Smooth muscle cell (in vitro differentiated cells): ENCODE data around the gene RASD1. TPM values are rescaled to one million over a fixed set of nuclear protein-coding genes. Genes with fewer than 3 reads are reported as not detected.

Experiments
- DNase-seq: peaks from one replicate; lab custom pipeline; 2025; ENCODE audit not compliant: unreplicated experiment; lab: John Stamatoyannopoulos, UW
- H2AFZ ChIP-seq: fragments of 200-600 bp; sonication (generic); 2 replicates; pipeline ENCODE4 v1.6.0; 2016; ENCODE audit warnings: antibody characterized with exemption, low read depth, mild to moderate bottlenecking
- H3F3A ChIP-seq: fragments of 200-600 bp; sonication (generic); 2 replicates; pipeline ENCODE4 v1.6.0; 2017; ENCODE audit warnings: antibody characterized with exemption, low read depth
- H3K27ac ChIP-seq: fragments of 200-600 bp; sonication (generic); 2 replicates; pipeline ENCODE4 v1.5.1; 2016; ENCODE audit warnings: low read depth, mild to moderate bottlenecking
- H3K27me3 ChIP-seq: fragments of 200-600 bp; sonication (generic); 2 replicates; pipeline ENCODE4 v1.6.1; 2016; ENCODE audit warnings: low read depth, mild to moderate bottlenecking
- H3K36me3 ChIP-seq: fragments of 200-600 bp; sonication (generic); 2 replicates; pipeline ENCODE4 v1.5.1; 2016; ENCODE audit warnings: low read depth
- H3K4me1 ChIP-seq: fragments of 200-600 bp; sonication (generic); 2 replicates; pipeline ENCODE4 v1.5.1; 2016; ENCODE audit warnings: low read depth
- H3K4me2 ChIP-seq: fragments of 200-600 bp; sonication (generic); 2 replicates; pipeline ENCODE4 v1.6.0; 2016; ENCODE audit warnings: mild to moderate bottlenecking
- H3K4me3 ChIP-seq: fragments of 200-600 bp; sonication (generic); 2 replicates; pipeline ENCODE4 v1.5.1; 2016; ENCODE audit warnings: mild to moderate bottlenecking
- H3K79me2 ChIP-seq: fragments of 200-600 bp; sonication (generic); 2 replicates; pipeline ENCODE4 v1.6.0; 2016; ENCODE audit warnings: low read depth, mild to moderate bottlenecking
- H3K9ac ChIP-seq: fragments of 200-600 bp; sonication (generic); 2 replicates; pipeline ENCODE4 v1.6.0; 2016; ENCODE audit warnings: low read depth
- H3K9me3 ChIP-seq: fragments of 200-600 bp; sonication (generic); replicated peaks from 2 replicates; pipeline ENCODE4 v1.5.1; 2016; ENCODE audit warnings: low read depth
- H4K20me1 ChIP-seq: fragments of 200-600 bp; sonication (generic); 2 replicates; pipeline ENCODE4 v1.6.0; 2016; ENCODE audit warnings: low read depth
- WGBS: methylation state at CpG from one replicate; pipeline ENCODE4 v1.1.7; 2016; ENCODE audit warnings: low lambda C conversion rate; 5-methylcytosine and 5-hydroxymethylcytosine counted together
- polyA plus RNA-seq: library from polyadenylated mRNA; unstranded; fragments of >200 nt; fragmentation: Nextera tagmentation; extraction: Ambion mirVana; gene quantifications from 2 replicates; pipeline ENCODE4 v1.2.1, GENCODE V29; 2016
- total RNA-seq: library from RNA; depleted of rRNA; stranded (reverse); fragments of >200 nt; gene quantifications from 2 replicates; pipeline ENCODE4 v1.2.3, GENCODE V29; 2014
- TF ChIP-seq, protein P1 (sequence below): fragments of 200-600 bp; sonication (generic); IDR thresholded peaks from 2 replicates; pipeline ENCODE4 v1.5.1; 2017; ENCODE audit warnings: borderline replicate concordance, mild to moderate bottlenecking, antibody characterized with exemption; ENCODE audit not compliant: insufficient read depth, poor library complexity, severe bottlenecking

Gene RASD1
- total and polyA plus RNA-seq, 2 experiments from 2014 or later, result 5.0 to 5.7 TPM

DNA sequence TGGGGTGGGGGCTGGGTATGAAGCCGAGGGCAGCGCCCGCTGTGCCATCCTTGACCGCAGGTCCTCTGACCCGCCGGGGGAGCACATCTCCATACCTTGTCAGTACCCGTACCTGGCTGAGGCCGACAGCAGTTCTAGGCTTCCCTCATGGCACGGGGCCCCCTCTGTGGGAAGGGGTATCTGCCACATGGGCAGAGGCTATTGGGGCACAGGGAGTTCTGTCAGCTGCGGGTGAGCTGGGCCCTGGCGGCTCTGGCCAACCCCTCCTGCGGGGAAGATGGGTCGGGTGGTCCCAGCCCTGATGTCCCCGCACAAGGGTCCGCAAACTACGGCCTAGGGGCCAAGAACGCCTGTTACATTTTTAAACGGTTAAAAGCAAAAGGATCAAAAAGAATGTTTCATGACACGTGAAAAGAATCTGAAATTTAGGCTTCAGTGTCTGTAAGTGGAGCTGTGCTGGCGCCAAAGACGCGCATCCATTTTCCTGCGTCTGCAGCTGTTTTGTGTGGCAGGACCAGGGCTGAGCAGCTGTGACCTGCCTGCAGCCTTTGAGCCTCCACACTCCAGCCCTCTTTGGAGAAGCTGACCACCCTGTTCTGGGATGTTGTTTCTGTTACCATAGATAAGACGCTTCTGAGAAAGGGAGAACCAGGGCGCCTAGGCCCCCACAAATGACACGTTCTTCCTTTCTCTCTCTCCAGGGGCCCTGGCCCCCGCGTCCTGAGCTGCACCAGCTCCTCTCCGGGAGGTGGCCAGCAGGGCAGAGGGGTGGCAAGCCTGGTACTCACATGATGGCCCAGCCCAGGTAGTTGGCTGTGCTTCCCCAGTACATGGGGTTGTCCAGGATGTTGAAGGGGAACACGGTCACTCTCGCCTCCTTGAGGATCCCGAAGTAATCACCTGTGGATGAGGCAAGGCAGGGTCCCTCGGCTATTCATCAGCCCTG is 12.7 kb upstream of the RASD1 start:
- no peak for DNase-seq
- no peaks in the 10 kb centered on the region for H3K79me2 ChIP-seq
- no peaks in the 10 kb centered on the region for H3K36me3 ChIP-seq
- H3K9ac ChIP-seq, result no peak overlapping the region
- TF ChIP-seq, protein P1, sequence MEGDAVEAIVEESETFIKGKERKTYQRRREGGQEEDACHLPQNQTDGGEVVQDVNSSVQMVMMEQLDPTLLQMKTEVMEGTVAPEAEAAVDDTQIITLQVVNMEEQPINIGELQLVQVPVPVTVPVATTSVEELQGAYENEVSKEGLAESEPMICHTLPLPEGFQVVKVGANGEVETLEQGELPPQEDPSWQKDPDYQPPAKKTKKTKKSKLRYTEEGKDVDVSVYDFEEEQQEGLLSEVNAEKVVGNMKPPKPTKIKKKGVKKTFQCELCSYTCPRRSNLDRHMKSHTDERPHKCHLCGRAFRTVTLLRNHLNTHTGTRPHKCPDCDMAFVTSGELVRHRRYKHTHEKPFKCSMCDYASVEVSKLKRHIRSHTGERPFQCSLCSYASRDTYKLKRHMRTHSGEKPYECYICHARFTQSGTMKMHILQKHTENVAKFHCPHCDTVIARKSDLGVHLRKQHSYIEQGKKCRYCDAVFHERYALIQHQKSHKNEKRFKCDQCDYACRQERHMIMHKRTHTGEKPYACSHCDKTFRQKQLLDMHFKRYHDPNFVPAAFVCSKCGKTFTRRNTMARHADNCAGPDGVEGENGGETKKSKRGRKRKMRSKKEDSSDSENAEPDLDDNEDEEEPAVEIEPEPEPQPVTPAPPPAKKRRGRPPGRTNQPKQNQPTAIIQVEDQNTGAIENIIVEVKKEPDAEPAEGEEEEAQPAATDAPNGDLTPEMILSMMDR, result no peak
- no peaks in the 10 kb centered on the region for H3K27me3 ChIP-seq
- H3K4me2 ChIP-seq, result no peak overlapping the region
- no peak overlapping the region for H2AFZ ChIP-seq
- 94% methylated on average over 33 of the region's 33 CpGs for WGBS
- peaks cover 16% of the 10 kb centered on the region for H4K20me1 ChIP-seq
- H3K9me3 ChIP-seq, result no peaks in the 10 kb centered on the region
- H3K4me1 ChIP-seq, result no peaks in the 10 kb centered on the region
- H3K27ac ChIP-seq, result no peak overlapping the region
- H3F3A ChIP-seq, result no peaks in the 10 kb centered on the region
- no peak overlapping the region for H3K4me3 ChIP-seq

DNA sequence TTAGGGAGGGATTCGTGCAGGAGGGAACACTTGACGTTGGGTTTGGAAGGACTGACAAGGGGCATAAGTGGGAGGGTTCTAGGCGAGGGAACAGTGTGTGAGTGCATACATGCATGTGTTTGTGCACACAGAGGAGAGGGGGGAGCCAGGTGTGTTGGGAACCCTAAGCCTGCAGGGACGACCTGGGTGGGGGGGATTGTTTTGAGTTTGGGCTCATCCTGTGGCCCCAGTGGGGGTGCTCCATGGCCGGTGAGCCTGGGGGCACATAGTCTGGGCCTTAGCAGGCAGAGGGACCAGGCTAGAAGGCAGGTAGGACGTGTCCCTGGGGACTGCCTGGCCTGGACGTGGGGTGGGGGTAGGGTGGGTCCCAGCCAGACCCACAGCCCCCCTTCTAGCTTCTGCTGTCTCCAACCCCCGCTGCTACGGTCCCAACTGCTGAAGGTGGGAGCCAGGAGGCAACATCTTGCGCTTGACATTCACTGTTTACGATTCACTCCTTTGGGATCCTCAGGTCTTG is 11.9 kb upstream of the RASD1 start:
- H3K27me3 ChIP-seq, result no peaks in the 10 kb centered on the region
- TF ChIP-seq, protein P1, result no peak
- H3K79me2 ChIP-seq, result no peaks in the 10 kb centered on the region
- H3K36me3 ChIP-seq, result no peaks in the 10 kb centered on the region
- no peak for DNase-seq
- H3K9ac ChIP-seq, result no peak overlapping the region
- no peak overlapping the region for H2AFZ ChIP-seq
- WGBS, result 95% methylated on average over 11 of the region's 11 CpGs
- H4K20me1 ChIP-seq, result peaks cover 16% of the 10 kb centered on the region
- H3K4me2 ChIP-seq, result no peak overlapping the region
- H3F3A ChIP-seq, result no peaks in the 10 kb centered on the region
- H3K4me3 ChIP-seq, result no peak overlapping the region
- no peaks in the 10 kb centered on the region for H3K4me1 ChIP-seq
- no peaks in the 10 kb centered on the region for H3K9me3 ChIP-seq
- H3K27ac ChIP-seq, result no peak overlapping the region

DNA sequence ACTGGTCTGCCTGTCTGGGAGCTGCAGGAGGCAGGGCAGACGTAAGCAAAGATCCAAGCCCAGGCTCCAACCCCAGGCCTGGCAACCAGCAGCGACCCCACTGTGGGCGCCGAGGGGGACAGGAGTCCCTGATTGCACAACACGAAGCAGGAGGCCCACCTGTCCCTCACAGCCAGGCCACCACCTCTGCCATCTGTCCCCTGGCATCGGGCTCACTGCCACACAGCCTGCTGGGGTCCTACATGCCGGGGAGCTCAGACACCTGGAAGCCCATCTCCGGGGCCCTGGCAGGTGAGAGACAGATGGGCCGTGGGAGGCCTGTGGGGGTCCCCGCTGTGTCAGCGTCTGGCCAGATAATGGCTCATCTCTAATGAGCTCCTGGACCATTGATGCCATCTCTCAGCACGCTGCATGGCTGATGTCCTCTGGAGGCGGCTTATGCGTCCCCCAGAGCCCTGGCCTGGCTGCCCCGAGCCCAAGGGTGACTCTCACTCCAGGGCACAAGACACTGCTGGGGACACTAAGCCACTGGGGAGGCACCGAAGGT is 11.3 kb upstream of the RASD1 start:
- Histone ChIP-seq H3K4me3 (no peak overlapping the region), H3K4me2 (no peak overlapping the region), H3K9ac (no peak overlapping the region), H3K79me2 (no peaks in the 10 kb centered on the region), H3K27ac (no peak overlapping the region), H4K20me1 (peaks cover 14% of the 10 kb centered on the region), H3K4me1 (no peaks in the 10 kb centered on the region), H3F3A (no peaks in the 10 kb centered on the region), H3K36me3 (no peaks in the 10 kb centered on the region), H3K9me3 (no peaks in the 10 kb centered on the region), H3K27me3 (no peaks in the 10 kb centered on the region), H2AFZ (no peak overlapping the region)
- DNase-seq, result no peak
- 96% methylated on average over 16 of the region's 16 CpGs for WGBS
- TF ChIP-seq, protein P1, result no peak
